ENCODE measurements around the gene PEPD.

GRCh38 chr19:33508941-33509614 is 12.5 kb downstream of the PEPD start:
- TF ChIP-seq POLR2A (IDR thresholded peaks at IDR 0.05) (no peak), CTCF (IDR thresholded peaks at IDR 0.05) (no peak), EP300 (IDR thresholded peaks at IDR 0.05) (no peak)

All from tibial nerve (tissue), 4 donors.